Panc1 (cell line): Measurements from ENCODE around the gene NATD1.

Experiments
- CTCF ChIP-seq: fragments of 450-650 bp; IDR thresholded peaks from 2 replicates; pipeline ENCODE4 v1.5.1; 2017; ENCODE audit warnings: mild to moderate bottlenecking
- POLR2AphosphoS5 ChIP-seq: IDR thresholded peaks from 2 replicates; pipeline ENCODE4 v1.6.1; 2012; ENCODE audit warnings: mild to moderate bottlenecking, low read depth, low read length, moderate library complexity
- REST ChIP-seq, 2 experiments: IDR thresholded peaks; 2 replicates each; pipeline ENCODE4 v1.6.1; 2011 to 2012; ENCODE audit warnings: low read depth in 2 of 2, control low read depth in 1 of 2, low read length in 1 of 2, mild to moderate bottlenecking in 1 of 2, moderate library complexity in 1 of 2; ENCODE audit not compliant: insufficient read depth in 1 of 2
- SIN3A ChIP-seq: IDR thresholded peaks from 2 replicates; pipeline ENCODE4 v1.6.1; 2012; ENCODE audit warnings: low read depth, mild to moderate bottlenecking, low read length, moderate library complexity, borderline replicate concordance; ENCODE audit not compliant: insufficient read depth

GRCh38 chr17:21287703-21288449 lies 34.7 kb upstream of the NATD1 start:
- no peak for TF ChIP-seq CTCF
- TF ChIP-seq SIN3A: peak; percentile 86; the same call in 1 of the 2 replicates
- TF ChIP-seq POLR2AphosphoS5: peak; percentile 63; the same call in 1 of the 2 replicates
- TF ChIP-seq REST (IDR thresholded peaks at IDR 0.05; ENCODE audit: insufficient read depth in 1 of 2, low read depth in 2 of 2, low read length in 1 of 2): no peak
